AML-193 (cell line): ENCODE results near the gene MROH7.
A peak's percentile ranks its signal among the peaks of the same experiment; 100 is the strongest.

ENCODE experiments used
- DNase-seq, 2 experiments: peaks; one replicate each; lab custom pipeline; 2025; lab: John Stamatoyannopoulos, UW

MROH7 gene

GRCh38 chr1:54651608-54652007, 10.0 kb downstream of the MROH7 start:
- peak in 1 of 2 experiments; percentile 6 for DNase-seq

DNA sequence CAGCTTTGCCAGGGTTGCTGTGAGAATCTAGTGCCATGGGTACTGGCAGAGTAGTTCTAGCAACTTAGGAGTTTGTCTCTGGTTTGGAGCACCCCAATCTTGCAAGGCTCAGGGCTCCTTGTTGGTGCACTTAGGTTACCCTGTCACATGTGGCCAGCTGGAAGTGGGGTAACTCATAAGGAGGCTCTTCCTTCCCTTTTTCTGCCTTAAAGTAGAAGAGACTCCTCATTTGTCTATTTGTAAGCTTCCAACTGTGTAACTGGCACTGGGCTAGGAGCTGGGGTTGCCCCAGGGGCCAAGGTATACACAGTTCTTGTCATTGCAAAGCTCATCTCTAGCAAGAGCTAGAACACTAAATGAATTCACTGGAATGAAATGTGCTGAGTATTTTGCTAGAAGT, 10.6 kb downstream of the MROH7 start:
- peak; percentile 93 for DNase-seq

DNA sequence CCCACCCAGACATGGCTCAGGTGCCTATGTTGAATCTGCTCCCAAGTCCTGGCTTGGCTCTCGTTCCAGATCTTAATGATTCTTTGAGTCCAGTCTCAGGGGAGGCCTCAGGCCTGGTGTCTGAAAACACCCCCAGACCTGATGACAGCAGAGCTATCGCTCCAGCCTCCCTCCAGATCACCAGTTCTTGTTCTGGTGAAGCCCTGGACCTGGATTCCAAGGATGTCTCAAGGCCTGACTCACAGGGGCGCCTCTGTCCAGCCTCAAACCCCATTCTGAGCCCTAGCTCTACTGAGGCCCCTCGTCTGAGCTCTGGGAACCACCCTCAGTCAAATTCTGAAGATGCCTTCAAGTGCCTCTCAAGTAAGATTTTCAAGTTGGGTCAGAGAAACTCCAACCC, 11.4 kb downstream of the MROH7 start:
- no peak for DNase-seq

- DNase-seq, result no peak
These were observed 16.8 kb downstream of the MROH7 start for GRCh38 chr1:54658164-54658913.

DNA sequence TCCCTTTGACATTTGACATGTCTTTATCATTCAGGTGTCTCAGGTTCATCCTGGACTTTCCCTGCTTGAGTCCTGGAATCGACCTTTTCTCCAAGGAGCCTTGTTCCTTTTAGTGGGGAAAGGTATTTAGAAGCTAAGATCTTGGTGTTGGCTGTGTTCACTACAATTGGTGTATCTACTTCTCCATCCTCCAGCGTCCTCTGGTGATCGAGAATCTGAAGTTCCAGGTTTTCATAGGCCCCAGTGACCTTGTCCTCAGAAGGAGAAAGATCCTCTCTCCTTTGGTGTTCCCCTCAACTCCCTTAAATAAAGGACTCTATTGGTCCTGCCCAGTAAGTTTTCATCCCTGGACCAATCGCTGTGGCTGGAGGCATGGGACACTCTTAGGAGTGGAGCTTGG, 22.1 kb downstream of the MROH7 start:
- no peak for DNase-seq

GRCh38 chr1:54664364-54664763, 22.8 kb downstream of the MROH7 start:
- no peak for DNase-seq

DNA sequence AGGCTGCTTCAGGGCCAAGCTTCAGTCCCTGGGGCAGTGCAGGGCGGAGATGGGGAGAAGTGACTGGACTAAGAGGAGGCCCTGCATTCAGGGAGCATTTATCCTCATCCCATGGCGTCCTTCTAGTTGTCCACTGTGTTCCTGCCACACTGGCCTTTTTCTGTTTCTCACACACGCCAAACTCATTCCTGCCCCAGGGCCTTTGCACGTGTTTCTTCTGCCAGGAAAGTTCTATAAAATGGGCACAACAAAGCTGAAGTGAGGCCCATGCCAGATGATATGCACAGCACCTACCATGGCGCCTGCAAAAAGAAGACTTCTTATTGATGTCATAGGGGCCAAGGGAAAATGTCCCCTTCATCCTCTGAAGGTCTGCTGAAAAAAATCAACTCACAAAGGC, 24.3 kb downstream of the MROH7 start:
- no peak for DNase-seq

DNA sequence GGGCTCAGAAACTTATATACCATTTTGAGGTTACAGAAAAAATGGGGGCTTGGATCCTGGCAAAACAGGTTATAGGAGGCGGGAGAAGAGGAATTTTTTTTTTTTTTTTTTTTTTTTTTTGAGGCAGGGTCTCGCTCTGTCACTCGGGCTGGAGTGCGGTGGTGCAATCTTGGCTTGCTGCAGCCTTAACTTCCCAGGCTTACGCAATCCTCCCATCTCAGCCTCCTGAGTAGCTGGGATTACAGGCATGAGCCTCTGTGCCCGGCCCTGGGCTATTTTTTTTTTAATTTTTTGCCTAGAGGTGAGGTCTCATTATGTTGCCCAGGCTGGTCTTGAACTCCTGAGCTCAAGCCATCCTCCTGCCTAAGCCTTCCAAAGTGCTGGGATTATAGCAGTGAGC, 24.7 kb downstream of the MROH7 start:
- no peak for DNase-seq

DNA sequence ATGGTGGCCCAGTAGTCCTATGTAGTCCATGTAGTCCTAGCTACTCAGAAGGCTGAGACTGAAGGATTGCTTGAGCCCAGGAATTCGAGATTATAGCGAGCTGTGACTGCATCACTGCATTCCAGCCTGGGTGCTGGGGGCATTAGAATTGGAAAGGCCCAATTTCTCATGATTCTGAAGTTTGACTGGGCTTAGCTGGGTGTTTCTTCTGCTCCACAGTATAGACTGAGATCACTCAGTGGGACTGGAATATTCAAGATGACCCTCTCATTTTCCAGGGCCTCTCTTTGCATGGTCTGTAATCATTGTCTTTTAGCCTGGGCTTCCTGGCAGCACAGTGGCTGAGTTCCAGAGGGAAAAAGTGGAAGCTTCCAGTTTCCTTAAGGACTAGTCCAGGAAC, 26.2 kb downstream of the MROH7 start:
- no peak for DNase-seq

DNA sequence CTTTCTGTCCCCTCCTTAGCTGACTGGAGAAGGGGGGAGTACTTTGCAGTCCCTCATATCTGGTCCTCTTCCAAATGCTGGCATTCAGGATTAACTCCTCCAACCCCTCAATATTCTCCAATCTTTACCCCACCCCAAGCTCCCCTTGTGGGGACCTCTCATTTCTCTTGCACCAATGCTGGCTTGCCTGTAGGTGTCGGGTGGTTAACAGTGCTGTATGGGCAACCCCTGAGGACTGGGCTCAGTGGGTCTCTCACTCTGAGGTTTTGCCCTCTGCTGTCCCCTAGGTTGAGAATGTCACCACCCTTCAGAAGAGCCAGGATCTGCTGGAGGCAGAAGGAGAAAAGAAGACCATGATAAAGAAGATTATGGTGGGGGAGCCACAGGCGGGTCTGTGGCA, 27.0 kb downstream of the MROH7 start:
- DNase-seq, result no peak

GRCh38 chr1:54671985-54672608, 30.5 kb downstream of the MROH7 start:
- peak; percentile 32 to 51 for DNase-seq

DNA sequence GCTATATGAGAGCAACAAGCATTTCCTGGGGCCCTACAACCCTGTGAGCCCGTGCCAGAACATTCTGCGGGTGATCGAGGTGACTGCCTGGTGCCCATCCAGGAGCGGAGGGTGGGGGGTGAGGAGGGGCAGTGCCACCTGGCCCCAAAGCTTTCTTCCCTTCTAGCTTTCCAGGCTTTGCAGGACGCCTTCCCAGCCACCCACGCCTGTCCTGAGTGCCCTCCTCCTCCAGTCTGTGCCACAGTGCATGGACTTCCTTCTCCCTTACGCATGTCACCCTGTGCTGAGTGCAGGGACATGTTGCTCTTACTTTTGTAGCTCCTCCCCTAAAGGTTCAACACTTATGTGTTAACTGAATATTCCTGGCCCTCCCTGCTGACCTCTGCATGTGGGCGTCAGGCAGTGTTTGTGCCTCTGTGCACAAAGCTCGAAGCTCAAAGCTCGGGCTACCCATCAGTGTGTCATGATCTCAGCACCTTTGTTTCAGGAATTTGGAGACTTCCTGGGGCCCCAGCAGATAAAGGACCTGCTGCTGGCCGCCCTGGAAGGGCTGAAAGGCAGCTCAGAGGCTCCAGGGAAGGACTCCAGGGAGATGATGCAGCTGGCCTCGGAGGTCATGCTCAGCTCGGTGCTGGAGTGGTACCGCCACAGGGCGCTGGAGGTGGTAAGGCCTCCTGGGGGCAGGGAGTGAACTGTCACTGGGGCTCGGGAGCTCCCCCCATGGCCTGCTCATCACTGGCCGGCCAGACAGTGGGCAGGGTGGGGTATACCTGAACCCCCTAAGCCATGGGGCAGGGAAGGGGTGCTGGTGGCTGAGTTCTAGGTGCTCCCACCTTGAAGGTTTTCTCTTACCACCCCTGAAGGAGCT, 37.4 kb downstream of the MROH7 start:
- no peak for DNase-seq

GRCh38 chr1:54679706-54680105, 38.1 kb downstream of the MROH7 start:
- DNase-seq, result no peak

- DNase-seq, result no peak
These were observed 38.8 kb downstream of the MROH7 start for GRCh38 chr1:54680387-54680786.

DNA sequence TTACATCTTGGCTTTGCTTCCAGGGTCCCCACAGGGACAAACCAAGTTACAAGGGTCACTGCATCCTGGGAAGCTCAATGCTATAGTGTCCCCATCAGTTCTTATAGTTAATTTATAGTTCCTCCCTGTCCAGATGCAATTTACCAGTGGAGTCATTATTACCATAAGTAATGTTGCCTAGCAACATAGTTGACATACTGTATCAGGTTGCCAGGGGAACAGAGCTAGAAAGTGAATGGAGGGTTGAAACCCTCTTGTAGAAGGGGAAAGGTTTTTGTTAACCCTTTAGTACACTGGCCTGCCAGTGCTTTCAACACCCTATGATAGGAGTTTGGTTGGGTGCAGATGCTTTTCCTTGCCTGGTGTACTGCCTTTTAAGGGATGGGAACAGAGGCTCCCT, 39.8 kb downstream of the MROH7 start:
- DNase-seq, result no peak

- no peak for DNase-seq
These were observed 41.9 kb downstream of the MROH7 start for GRCh38 chr1:54683453-54683852.

DNA sequence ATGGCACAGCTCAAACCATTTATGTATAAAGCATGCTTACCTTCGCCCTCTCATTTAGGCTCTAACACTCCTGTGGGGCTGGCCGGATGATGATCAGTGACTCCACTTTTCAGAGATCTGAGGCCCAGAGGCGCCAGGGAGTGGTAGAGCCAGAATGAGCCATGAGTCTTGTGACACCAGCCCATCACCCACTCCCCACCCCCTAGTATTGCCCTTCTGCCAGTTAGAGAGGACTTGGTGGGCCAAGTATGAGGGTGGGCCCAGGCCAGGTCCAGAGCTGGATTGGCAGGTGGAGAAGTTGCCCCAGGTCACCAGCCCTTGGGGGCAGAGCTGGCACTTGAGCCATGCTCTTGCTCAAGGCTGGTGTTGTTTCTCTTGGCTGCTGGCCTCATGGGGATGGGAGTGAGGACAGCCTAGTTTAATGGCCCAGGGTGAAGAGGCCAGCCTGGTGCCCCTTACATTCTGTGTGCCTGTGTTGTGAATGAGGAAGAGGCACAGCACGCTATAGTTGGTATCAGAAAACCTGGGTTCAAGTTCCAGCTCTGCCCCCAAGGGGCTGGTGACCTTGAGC, 43.8 kb downstream of the MROH7 start:
- DNase-seq, result no peak

DNA sequence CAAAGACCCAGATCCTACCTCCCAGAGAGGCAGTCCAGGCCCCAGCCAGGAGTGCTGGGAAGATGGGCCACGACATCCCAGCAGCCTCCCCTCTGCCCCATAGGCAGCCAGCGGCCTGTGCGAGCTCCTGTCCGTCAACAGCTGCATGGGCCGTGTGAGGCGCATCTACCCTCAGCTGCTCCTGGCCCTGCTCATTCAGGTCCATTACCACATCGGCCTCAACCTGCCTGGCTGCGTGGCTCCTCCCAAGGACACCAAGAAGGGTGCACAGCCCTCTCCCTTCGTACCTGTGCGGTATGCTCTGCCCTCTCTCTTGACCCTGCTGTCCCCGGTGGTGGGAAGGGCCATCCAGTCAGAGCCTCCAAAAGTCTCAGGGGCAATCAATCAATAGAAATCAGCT, 44.6 kb downstream of the MROH7 start:
- no peak for DNase-seq

- DNase-seq, result no peak
These were observed 53.2 kb downstream of the MROH7 start for GRCh38 chr1:54694771-54695170.

DNA sequence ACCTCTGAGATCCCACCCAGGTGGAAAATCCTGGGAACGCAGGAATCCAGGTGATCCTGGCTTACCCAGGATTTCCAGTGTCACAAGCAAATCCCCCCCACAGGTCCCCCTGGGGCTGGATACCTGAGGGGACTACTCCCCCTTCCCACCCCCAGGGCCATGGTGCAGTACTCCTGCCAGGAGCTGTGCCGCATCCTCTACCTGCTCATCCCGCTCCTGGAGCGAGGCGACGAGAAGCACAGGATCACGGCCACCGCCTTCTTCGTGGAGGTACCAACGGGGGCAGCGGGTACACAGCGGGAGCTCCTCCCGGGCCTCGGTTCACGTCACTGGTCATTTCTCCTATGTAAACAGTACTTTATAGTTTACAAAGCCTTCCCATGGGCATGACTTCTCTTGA, 53.6 kb downstream of the MROH7 start:
- DNase-seq, result no peak

- DNase-seq, result no peak
These were observed 54.2 kb downstream of the MROH7 start for GRCh38 chr1:54695764-54696163.

DNA sequence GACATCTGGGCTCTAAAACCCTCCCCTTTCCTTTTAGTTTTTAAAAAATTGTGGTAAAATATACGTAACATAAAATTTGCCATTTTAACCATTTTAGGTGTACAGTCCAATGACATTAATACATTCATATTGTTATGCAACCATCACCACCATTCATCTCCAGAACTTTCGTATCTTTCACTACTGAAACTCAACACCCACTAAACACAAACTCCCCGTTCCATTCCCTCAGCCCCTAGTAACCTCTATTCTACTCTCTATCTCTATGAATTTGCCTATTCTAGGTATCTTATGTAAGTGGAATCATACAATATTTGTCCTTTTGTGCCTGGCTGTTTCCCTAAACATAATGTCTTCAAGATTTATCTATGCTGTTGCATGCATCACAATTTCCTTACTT, 54.7 kb downstream of the MROH7 start:
- no peak for DNase-seq

- no peak for DNase-seq
These were observed 56.3 kb downstream of the MROH7 start for GRCh38 chr1:54697896-54698295.
